Left ventricle myocardium inferior (tissue), 1 donor: ENCODE measurements around the gene GBX1. TPM values are rescaled to one million over a fixed set of nuclear protein-coding genes. Genes with fewer than 3 reads are reported as not detected.
A peak's percentile ranks its signal among the peaks of the same experiment; 100 is the strongest.

Experiments used
- DNase-seq: peaks from one replicate; pipeline ENCODE4 v3.0.0-alpha.2; 2020
- H3K27ac ChIP-seq: fragments of 200-600 bp; replicated peaks from 2 replicates; pipeline ENCODE4 v1.8.0; 2021
- H3K27me3 ChIP-seq: fragments of 200-600 bp; 2 replicates; pipeline ENCODE4 v1.8.0; 2021; ENCODE audit warnings: low read depth
- H3K36me3 ChIP-seq: fragments of 200-600 bp; 2 replicates; pipeline ENCODE4 v1.8.0; 2021
- H3K4me1 ChIP-seq: fragments of 200-600 bp; 2 replicates; pipeline ENCODE4 v1.8.0; 2021
- H3K4me3 ChIP-seq: fragments of 200-600 bp; 2 replicates; pipeline ENCODE4 v1.8.0; 2021; ENCODE audit warnings: mild to moderate bottlenecking, moderate library complexity
- H3K9me3 ChIP-seq: fragments of 200-600 bp; replicated peaks from 2 replicates; pipeline ENCODE4 v1.8.0; 2021
- CTCF ChIP-seq: fragments of 200-600 bp; IDR thresholded peaks from 2 replicates; pipeline ENCODE4 v1.8.0; 2021; ENCODE audit warnings: antibody characterized with exemption, mild to moderate bottlenecking, borderline replicate concordance
- intact Hi-C: fragments of 100-400 bp; cut with micrococcal nuclease; formaldehyde crosslinking; loops from one replicate; pipeline ENCODE4 v1.11.0; 2022
- total RNA-seq: library from RNA; stranded (reverse); fragmentation: NEBNext Ultra II Directional; extraction: Animal tissue kit (Norgen Biotek cat#: 25700); gene quantifications from one replicate; pipeline ENCODE4 v1.2.1, GENCODE V29; 2021
- donor health status: DM: no; HTN: yes; CAD: no; lungs with severe emphysema.

Gene GBX1
- total RNA-seq, 1 donor from 2014 or later = 1.9 TPM

GRCh38 chr7:151126491-151127137 is 40.9 kb downstream of the GBX1 start:
- H3K4me3 ChIP-seq = peak overlapping the region; percentile 69
- intact Hi-C loops = no loop called here

GRCh38 chr7:151125846-151126481 is 41.5 kb downstream of the GBX1 start:
- Histone ChIP-seq H3K4me3 (peak overlapping the region; percentile 69), H3K27me3 (no peaks in the 10 kb centered on the region), H3K9me3 (no peaks in the 10 kb centered on the region), H3K27ac (peak overlapping the region; percentile 38), H3K4me1 (peaks cover 28% of the 10 kb centered on the region), H3K36me3 (peaks cover 50% of the 10 kb centered on the region)
- DNase-seq = no peak
- intact Hi-C loops = no loop called here
- no peak for TF ChIP-seq CTCF

More at GRCh38 chr7:151126491-151127137, 40.9 kb downstream of the GBX1 start:
- DNase-seq = no peak
- H3K27me3 ChIP-seq = no peaks in the 10 kb centered on the region
- peaks cover 50% of the 10 kb centered on the region for H3K36me3 ChIP-seq
- no peaks in the 10 kb centered on the region for H3K9me3 ChIP-seq
- peaks cover 31% of the 10 kb centered on the region for H3K4me1 ChIP-seq
- no peak for TF ChIP-seq CTCF
- H3K27ac ChIP-seq = no peak overlapping the region

- DNase-seq = peak; percentile 64
- Histone ChIP-seq H3K4me3 (peak overlapping the region; percentile 69), H3K4me1 (peaks cover 28% of the 10 kb centered on the region), H3K27ac (peak overlapping the region; percentile 38), H3K27me3 (no peaks in the 10 kb centered on the region), H3K9me3 (no peaks in the 10 kb centered on the region), H3K36me3 (peaks cover 50% of the 10 kb centered on the region)
- intact Hi-C loops = no loop called here
- peak; percentile 44 for TF ChIP-seq CTCF
Measured at GRCh38 chr7:151125470-151125845, 42.0 kb downstream of the GBX1 start.

GRCh38 chr7:151124899-151125399 is 42.5 kb downstream of the GBX1 start:
- TF ChIP-seq CTCF = no peak
- intact Hi-C loops = no loop called here
- Histone ChIP-seq H3K27ac (peak overlapping the region; percentile 38), H3K36me3 (peaks cover 50% of the 10 kb centered on the region), H3K9me3 (no peaks in the 10 kb centered on the region), H3K4me3 (peak overlapping the region; percentile 69), H3K4me1 (peaks cover 28% of the 10 kb centered on the region), H3K27me3 (no peaks in the 10 kb centered on the region)
- DNase-seq = no peak

- no peak for TF ChIP-seq CTCF
- no peak for DNase-seq
- H3K36me3 ChIP-seq = peaks cover 52% of the 10 kb centered on the region
Measured at GRCh38 chr7:151124481-151124880, 43.0 kb downstream of the GBX1 start.

More at GRCh38 chr7:151124481-151124880, 43.0 kb downstream of the GBX1 start:
- no peak overlapping the region for H3K4me3 ChIP-seq
- H3K9me3 ChIP-seq = no peaks in the 10 kb centered on the region
- H3K27ac ChIP-seq = no peak overlapping the region
- intact Hi-C loops = no loop called here
- peaks cover 28% of the 10 kb centered on the region for H3K4me1 ChIP-seq
- H3K27me3 ChIP-seq = no peaks in the 10 kb centered on the region
